Trophoblast cell (in vitro differentiated cells and primary cell): ENCODE data around the gene HOXC9.

ENCODE experiments used
- DNase-seq, 2 donors: peaks; one replicate each; pipeline ENCODE4 v3.0.0-alpha.2; 2016
- H2AFZ ChIP-seq: 2 replicates; pipeline ENCODE4 v1.6.1; 2013; ENCODE audit warnings: low read length, moderate library complexity, mild to moderate bottlenecking; ENCODE audit not compliant: insufficient read depth, poor library complexity
- H2AK5ac ChIP-seq: 2 replicates; pipeline ENCODE4 v1.6.1; 2013; ENCODE audit warnings: mild to moderate bottlenecking, low read length
- H2BK120ac ChIP-seq: 2 replicates; pipeline ENCODE4 v1.6.1; 2013; ENCODE audit warnings: low read length, mild to moderate bottlenecking, moderate library complexity; ENCODE audit not compliant: insufficient read depth, poor library complexity
- H2BK12ac ChIP-seq: 2 replicates; pipeline ENCODE4 v1.6.1; 2013; ENCODE audit warnings: mild to moderate bottlenecking, low read length, moderate library complexity
- H2BK5ac ChIP-seq: 2 replicates; pipeline ENCODE4 v1.6.1; 2013; ENCODE audit warnings: low read length, low read depth, moderate library complexity, mild to moderate bottlenecking; ENCODE audit not compliant: poor library complexity
- H3K14ac ChIP-seq: 2 replicates; pipeline ENCODE4 v1.6.1; 2013; ENCODE audit warnings: mild to moderate bottlenecking, low read length
- H3K18ac ChIP-seq: 2 replicates; pipeline ENCODE4 v1.6.1; 2013; ENCODE audit warnings: mild to moderate bottlenecking, low read length
- H3K23ac ChIP-seq: 2 replicates; pipeline ENCODE4 v1.6.1; 2013; ENCODE audit warnings: low read length
- H3K27ac ChIP-seq: 2 replicates; pipeline ENCODE4 v1.5.1; 2013; ENCODE audit warnings: low read depth, mild to moderate bottlenecking, inconsistent platforms, low read length, moderate library complexity
- H3K27me3 ChIP-seq: 2 replicates; pipeline ENCODE4 v1.6.1; 2013; ENCODE audit warnings: inconsistent platforms, mild to moderate bottlenecking, low read length, moderate library complexity; ENCODE audit not compliant: insufficient read depth
- H3K36me3 ChIP-seq, 2 experiments: 1 replicate in 1 of 2; 2 replicates in 1 of 2; pipeline ENCODE4 v1.6.1; 2013; ENCODE audit warnings: low read length in 2 of 2, mild to moderate bottlenecking in 2 of 2, moderate library complexity in 1 of 2; ENCODE audit not compliant: insufficient read depth in 2 of 2, control insufficient read depth in 1 of 2
- H3K4ac ChIP-seq: 2 replicates; pipeline ENCODE4 v1.6.1; 2013; ENCODE audit warnings: low read depth, mild to moderate bottlenecking, low read length, moderate library complexity
- H3K4me1 ChIP-seq, 2 experiments: 1 replicate in 1 of 2; 2 replicates in 1 of 2; pipeline ENCODE4 v1.6.1; 2013; ENCODE audit warnings: low read length in 2 of 2, mild to moderate bottlenecking in 2 of 2, moderate library complexity in 1 of 2; ENCODE audit not compliant: insufficient read depth in 2 of 2, control insufficient read depth in 1 of 2
- H3K4me2 ChIP-seq: 2 replicates; pipeline ENCODE4 v1.6.1; 2013; ENCODE audit warnings: inconsistent platforms, mild to moderate bottlenecking, low read length, moderate library complexity
- H3K4me3 ChIP-seq: 2 replicates; pipeline ENCODE4 v1.5.1; 2013; ENCODE audit warnings: mild to moderate bottlenecking, low read depth, low read length, inconsistent platforms
- H3K79me1 ChIP-seq: one replicate; pipeline ENCODE4 v1.6.1; 2013; ENCODE audit warnings: low read length
- H3K79me2 ChIP-seq: 2 replicates; pipeline ENCODE4 v1.6.1; 2013; ENCODE audit warnings: low read length, mild to moderate bottlenecking; ENCODE audit not compliant: control insufficient read depth, insufficient read depth, poor library complexity
- H3K9ac ChIP-seq: 2 replicates; pipeline ENCODE4 v1.6.1; 2013; ENCODE audit warnings: mild to moderate bottlenecking, low read length
- H3K9me3 ChIP-seq: 2 replicates; pipeline ENCODE4 v1.6.1; 2013; ENCODE audit warnings: low read depth, mild to moderate bottlenecking, control low read depth, inconsistent platforms, low read length; ENCODE audit not compliant: insufficient read depth
- H4K12ac ChIP-seq: 2 replicates; pipeline ENCODE4 v1.6.1; 2013; ENCODE audit warnings: low read depth, mild to moderate bottlenecking, low read length, moderate library complexity
- H4K8ac ChIP-seq: 2 replicates; pipeline ENCODE4 v1.6.1; 2013; ENCODE audit warnings: low read depth, mild to moderate bottlenecking, low read length, moderate library complexity
- H4K91ac ChIP-seq: one replicate; pipeline ENCODE4 v1.6.1; 2013; ENCODE audit warnings: low read depth, mild to moderate bottlenecking, low read length, moderate library complexity
- WGBS: extraction: QIAGEN DNeasy Blood & Tissue Kit; methylation state at CpG from one replicate; pipeline ENCODE4 v1.1.7; 2013; ENCODE audit warnings: missing lambda C conversion rate; ENCODE audit not compliant: insufficient read length, insufficient coverage; ENCODE audit errors: extremely low coverage; 5-methylcytosine and 5-hydroxymethylcytosine counted together

The HOXC9 gene

DNA sequence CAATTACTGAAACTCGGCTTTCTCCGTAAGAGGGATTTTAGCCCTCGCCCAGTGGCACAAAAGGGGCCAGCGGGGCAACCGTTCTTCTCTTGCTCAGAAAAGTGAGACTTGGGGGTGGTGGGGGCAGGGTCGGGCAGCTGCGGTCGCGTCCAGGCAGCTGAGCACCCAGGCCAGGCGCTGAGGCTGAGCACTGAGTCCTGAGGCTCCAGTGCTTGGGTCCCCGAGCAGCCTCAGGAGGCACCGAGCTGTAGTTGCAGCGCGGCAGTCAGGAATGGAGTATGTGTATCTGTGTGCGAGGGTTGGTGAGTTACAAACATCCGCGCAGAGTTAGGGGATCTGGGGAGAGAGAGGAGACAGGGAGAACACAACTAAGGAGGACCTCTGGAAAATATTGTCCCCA, 24.2 kb downstream of the HOXC9 start:
- H3K79me2 ChIP-seq, result no peaks in the 10 kb centered on the region
- H4K12ac ChIP-seq, result no peak overlapping the region
- H3K4me2 ChIP-seq, result no peak overlapping the region
- no peak overlapping the region for H3K18ac ChIP-seq
- peaks cover 0 to 2% of the 10 kb centered on the region in 2 experiments for H3K4me1 ChIP-seq
- no peak overlapping the region for H2AK5ac ChIP-seq
- H2BK5ac ChIP-seq, result no peak overlapping the region
- H4K8ac ChIP-seq, result no peak overlapping the region
- no peak overlapping the region for H3K4me3 ChIP-seq
- H3K4ac ChIP-seq, result no peak overlapping the region
- WGBS, result no CpG with 5 or more reads among the region's 17 CpGs
- no peak overlapping the region for H4K91ac ChIP-seq
- H2BK12ac ChIP-seq, result no peak overlapping the region
- H3K27ac ChIP-seq, result no peak overlapping the region
- no peak overlapping the region for H3K14ac ChIP-seq
- no peak overlapping the region for H2AFZ ChIP-seq
- no peak overlapping the region for H3K23ac ChIP-seq
- H3K9ac ChIP-seq, result no peak overlapping the region
- no peak for DNase-seq
- H3K9me3 ChIP-seq, result peaks cover 4% of the 10 kb centered on the region
- no peaks in the 10 kb centered on the region for H3K36me3 ChIP-seq
- peaks cover 88% of the 10 kb centered on the region for H3K27me3 ChIP-seq
- H2BK120ac ChIP-seq, result no peak overlapping the region
- H3K79me1 ChIP-seq, result no peaks in the 10 kb centered on the region

DNA sequence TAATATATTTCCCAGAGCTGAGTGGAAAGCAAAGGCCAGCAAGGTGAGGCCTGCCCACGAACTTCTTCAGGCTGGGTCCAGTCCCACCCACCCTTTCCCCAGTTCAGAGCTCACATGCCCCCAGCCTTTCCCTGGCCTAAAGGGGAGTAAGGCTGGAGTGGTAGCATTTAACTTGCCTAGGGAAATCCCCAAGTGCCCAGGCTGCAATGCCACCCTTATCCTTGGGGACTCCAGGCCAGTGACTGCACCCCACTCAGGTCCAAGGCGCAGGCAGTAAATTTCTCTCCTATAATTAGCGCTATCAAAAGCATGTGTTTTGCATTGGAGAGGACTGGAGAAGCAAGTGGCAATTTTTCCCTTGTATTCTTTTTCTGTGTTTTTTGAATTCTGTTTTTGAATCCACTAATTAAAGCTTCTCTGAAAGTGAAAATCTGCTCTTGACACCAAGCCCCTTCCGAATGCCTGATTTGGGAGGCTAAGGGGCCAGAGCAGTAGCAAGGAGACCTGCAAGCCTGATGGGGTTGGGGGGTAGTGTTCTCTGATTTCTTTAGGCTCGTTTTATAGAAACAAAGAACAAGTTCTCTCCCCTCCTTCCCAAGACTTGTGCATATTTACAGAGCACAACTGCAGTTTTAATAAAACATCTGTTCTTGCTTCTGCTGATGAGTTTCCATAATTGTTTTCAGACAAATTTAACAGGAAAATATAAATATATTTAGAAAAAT, 24.8 kb downstream of the HOXC9 start:
- no peak overlapping the region for H2AK5ac ChIP-seq

DNA sequence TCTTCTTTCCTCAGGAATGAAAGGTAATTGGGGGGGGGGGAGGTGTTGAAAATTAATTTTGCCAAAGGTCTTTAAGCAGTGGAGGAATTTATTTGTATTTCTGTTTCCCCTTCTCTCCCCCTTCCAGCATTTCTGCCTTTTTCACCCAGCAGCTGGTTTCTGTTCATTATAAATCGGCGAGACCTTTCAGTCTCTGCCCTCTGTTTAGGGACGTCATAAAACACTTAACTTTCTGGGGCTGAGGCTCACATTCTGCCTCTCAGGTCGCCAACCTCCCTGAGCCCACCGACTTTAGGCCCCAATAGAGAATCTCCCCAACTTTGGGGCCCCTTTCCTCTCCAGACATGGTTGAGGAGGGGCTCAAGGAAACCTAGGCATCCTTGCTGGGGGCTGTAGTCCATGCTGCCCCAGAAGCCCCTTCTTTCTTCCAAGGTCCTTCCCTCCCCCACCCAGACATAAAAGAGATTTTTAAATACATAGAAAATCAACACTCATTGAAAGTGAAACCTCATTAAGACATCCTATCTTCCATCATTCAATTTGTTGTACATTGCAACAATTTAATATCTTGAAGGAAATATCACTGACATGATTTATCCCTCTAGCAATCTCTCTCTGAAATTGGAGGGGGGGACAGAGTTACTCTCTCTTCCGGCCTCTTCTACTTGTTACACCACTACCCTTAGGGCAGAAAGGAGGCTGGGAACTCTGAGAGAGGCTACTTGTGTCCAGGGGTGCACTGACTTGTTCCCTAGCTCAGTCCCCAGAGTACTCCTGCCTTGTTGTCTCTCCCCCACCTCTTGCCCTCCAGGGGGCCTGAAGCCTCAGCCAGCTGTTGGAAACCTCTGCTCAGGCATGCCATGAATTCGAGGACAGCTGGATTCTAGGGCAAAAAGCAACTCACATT, 25.8 kb downstream of the HOXC9 start:
- Histone ChIP-seq H3K23ac (no peak overlapping the region), H2AK5ac (no peak overlapping the region), H2BK5ac (no peak overlapping the region), H3K27ac (no peak overlapping the region), H3K36me3 (no peaks in the 10 kb centered on the region), H3K9me3 (peaks cover 4% of the 10 kb centered on the region), H2AFZ (no peak overlapping the region), H3K9ac (no peak overlapping the region), H3K27me3 (peaks cover 84% of the 10 kb centered on the region), H4K91ac (no peak overlapping the region), H2BK120ac (no peak overlapping the region), H3K4me1 (peaks cover 0 to 2% of the 10 kb centered on the region in 2 experiments), H3K18ac (no peak overlapping the region), H4K12ac (no peak overlapping the region), H3K14ac (no peak overlapping the region), H3K4me2 (no peak overlapping the region), H3K4ac (no peak overlapping the region), H4K8ac (no peak overlapping the region), H2BK12ac (no peak overlapping the region), H3K79me1 (no peaks in the 10 kb centered on the region), H3K79me2 (no peaks in the 10 kb centered on the region), H3K4me3 (no peak overlapping the region)
- DNase-seq, result no peak
- no CpG with 5 or more reads among the region's 7 CpGs for WGBS

More for the DNA sequence above, 24.8 kb downstream of the HOXC9 start:
- Histone ChIP-seq H3K9ac (no peak overlapping the region), H2AFZ (no peak overlapping the region), H3K4me1 (peaks cover 0 to 2% of the 10 kb centered on the region in 2 experiments), H3K79me2 (no peaks in the 10 kb centered on the region), H4K91ac (no peak overlapping the region), H3K36me3 (no peaks in the 10 kb centered on the region), H3K23ac (no peak overlapping the region), H4K12ac (no peak overlapping the region), H4K8ac (no peak overlapping the region), H3K9me3 (peaks cover 4% of the 10 kb centered on the region), H3K4me2 (no peak overlapping the region), H3K27ac (no peak overlapping the region), H2BK5ac (no peak overlapping the region), H3K4ac (no peak overlapping the region), H3K27me3 (peaks cover 87% of the 10 kb centered on the region), H3K18ac (no peak overlapping the region), H2BK12ac (no peak overlapping the region), H3K4me3 (no peak overlapping the region), H2BK120ac (no peak overlapping the region), H3K14ac (no peak overlapping the region), H3K79me1 (no peaks in the 10 kb centered on the region)
- no peak for DNase-seq
- WGBS, result no CpG with 5 or more reads among the region's 5 CpGs

DNA sequence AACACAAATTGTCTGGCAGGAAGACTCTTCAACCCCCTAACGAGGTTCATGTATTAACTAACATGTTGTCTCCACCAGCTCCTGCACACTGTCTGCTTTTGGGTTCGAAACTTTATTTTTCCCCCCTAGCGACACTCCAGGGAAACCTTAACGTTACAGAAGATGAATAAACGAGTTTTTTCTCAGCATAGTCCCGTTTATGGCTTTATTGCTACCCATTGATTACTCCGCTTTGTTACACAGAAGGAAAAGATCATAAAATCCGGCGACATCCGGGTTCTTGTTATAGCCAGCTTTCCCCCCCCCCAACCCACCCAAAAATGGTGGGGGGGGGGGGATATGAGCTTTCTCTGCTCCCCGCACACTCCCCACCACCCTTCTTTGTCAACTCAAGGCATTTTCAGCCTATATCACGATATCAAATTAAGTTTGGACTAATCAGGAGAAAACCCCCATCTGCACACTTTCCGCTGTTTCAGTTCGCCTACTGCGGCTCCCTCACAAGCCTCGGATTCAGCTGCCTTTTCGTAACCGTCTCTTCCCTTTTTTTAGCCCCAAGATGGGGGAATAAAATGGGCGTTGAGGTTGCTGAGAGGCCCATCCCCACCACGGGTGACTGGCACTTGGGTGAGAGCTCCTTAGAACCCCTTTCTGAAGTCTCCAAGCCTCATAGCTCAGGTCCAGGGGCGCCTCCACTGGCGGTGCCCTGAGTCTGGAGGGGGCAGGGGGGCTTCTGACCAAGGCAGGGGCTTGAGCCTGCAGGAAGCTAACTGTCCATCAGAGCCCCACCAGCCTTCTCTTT, 26.9 kb downstream of the HOXC9 start:
- no peak overlapping the region for H3K9ac ChIP-seq
- no peak overlapping the region for H3K4ac ChIP-seq
- H3K4me3 ChIP-seq, result no peak overlapping the region
- H3K4me1 ChIP-seq, result peaks cover 3 to 5% of the 10 kb centered on the region in 2 experiments
- H2BK120ac ChIP-seq, result no peak overlapping the region
- H4K8ac ChIP-seq, result no peak overlapping the region
- H2AFZ ChIP-seq, result no peak overlapping the region
- H3K79me2 ChIP-seq, result no peaks in the 10 kb centered on the region
- H3K14ac ChIP-seq, result no peak overlapping the region
- no peak overlapping the region for H3K18ac ChIP-seq
- H3K23ac ChIP-seq, result no peak overlapping the region
- H3K36me3 ChIP-seq, result no peaks in the 10 kb centered on the region
- WGBS, result no CpG with 5 or more reads among the region's 22 CpGs
- H2AK5ac ChIP-seq, result no peak overlapping the region
- H4K91ac ChIP-seq, result no peak overlapping the region
- no peak overlapping the region for H4K12ac ChIP-seq
- H3K9me3 ChIP-seq, result peaks cover 4% of the 10 kb centered on the region
- DNase-seq, result no peak
- H3K27me3 ChIP-seq, result peaks cover 84% of the 10 kb centered on the region
- H2BK12ac ChIP-seq, result no peak overlapping the region
- no peak overlapping the region for H2BK5ac ChIP-seq
- no peak overlapping the region for H3K27ac ChIP-seq
- no peak overlapping the region for H3K4me2 ChIP-seq
- H3K79me1 ChIP-seq, result no peaks in the 10 kb centered on the region
